HG02885 (cell line): ENCODE results near the gene CD82.

Experiments
- ATAC-seq: cut with Tn5 transposase; IDR thresholded peaks from one replicate; pipeline ENCODE4 v1.9.1; 2021; ENCODE audit warnings: mild to moderate bottlenecking; ENCODE audit not compliant: unreplicated experiment, poor library complexity

CD82 gene, protein sequence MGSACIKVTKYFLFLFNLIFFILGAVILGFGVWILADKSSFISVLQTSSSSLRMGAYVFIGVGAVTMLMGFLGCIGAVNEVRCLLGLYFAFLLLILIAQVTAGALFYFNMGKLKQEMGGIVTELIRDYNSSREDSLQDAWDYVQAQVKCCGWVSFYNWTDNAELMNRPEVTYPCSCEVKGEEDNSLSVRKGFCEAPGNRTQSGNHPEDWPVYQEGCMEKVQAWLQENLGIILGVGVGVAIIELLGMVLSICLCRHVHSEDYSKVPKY

DNA sequence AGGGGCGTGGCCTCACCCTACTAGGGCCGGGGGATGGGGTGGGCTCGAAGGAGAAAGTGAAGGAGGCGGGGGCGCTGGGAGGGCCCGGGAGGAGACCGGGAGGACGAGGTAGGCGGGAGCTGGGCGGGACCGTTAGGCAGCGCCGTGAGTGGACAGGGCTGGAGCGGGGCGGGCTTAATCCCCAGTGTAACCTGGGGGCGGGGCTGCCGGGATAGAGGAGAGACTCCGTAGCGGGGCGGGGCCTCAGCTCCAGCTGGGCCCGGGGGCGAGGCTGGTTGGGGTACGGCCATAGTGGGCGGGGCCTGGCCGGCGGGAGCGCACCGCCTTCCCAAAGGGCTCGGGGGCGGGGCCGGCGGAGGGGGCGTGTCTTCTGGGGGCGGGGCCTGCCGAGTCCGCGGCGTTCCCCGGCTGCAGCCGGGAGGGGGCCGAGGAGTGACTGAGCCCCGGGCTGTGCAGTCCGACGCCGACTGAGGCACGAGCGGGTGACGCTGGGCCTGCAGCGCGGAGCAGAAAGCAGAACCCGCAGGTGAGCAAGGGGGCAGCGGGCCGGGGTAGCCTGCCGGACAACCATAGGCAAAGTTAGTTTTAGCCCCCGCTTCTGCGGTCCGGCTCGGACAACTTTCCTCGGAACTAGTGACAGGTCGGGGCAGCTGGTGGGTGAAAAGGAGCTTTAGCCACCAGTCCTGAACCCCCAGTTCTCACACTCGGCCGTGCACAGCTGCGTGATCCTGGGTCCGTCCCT is at the start of gene CD82:
TSS of gene CD82 (plus strand) at position 453 of the 742 bp plus-strand sequence. CDS start 29,000 bp downstream, outside the sequence.
- peak; percentile 83 for ATAC-seq

- no peak for ATAC-seq
Observed at GRCh38 chr11:44516688-44517507, 48.6 kb upstream of the CD82 start.

GRCh38 chr11:44517541-44517940 is 47.9 kb upstream of the CD82 start:
- no peak for ATAC-seq

DNA sequence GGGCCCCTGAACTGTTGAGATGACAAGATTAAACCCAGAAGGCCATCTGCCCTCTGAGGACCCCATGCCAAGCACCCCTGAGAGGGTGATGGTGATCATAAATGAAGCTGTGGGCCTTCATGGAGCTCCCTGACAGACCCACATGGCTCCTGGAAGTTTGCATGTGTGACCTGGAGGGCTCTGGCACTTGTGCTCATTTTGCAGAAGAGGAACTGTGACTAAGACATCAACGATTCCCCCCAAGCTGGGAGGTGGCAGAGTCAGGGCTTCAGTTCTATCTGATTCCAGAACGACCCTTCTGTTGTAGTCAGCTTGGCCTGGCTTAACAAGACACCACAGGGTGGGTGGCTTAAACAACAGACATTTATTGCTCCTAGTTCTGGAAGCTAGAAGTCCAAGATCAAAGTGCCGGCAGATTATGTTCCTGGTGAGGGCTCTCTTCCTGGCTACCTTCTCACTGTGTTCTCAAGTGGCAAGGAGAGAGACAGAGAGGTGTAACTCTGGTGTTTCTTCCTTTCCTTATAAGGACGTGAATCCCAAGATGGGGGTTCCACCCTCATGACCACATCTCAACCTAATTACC is 46.4 kb upstream of the CD82 start:
- no peak for ATAC-seq

GRCh38 chr11:44519989-44520737 is 45.3 kb upstream of the CD82 start:
- ATAC-seq: no peak

- no peak for ATAC-seq
Observed at GRCh38 chr11:44521148-44521547, 44.3 kb upstream of the CD82 start.

- ATAC-seq: no peak
Observed at GRCh38 chr11:44522294-44522693, 43.2 kb upstream of the CD82 start.

- no peak for ATAC-seq
Observed at GRCh38 chr11:44524346-44524745, 41.1 kb upstream of the CD82 start.

DNA sequence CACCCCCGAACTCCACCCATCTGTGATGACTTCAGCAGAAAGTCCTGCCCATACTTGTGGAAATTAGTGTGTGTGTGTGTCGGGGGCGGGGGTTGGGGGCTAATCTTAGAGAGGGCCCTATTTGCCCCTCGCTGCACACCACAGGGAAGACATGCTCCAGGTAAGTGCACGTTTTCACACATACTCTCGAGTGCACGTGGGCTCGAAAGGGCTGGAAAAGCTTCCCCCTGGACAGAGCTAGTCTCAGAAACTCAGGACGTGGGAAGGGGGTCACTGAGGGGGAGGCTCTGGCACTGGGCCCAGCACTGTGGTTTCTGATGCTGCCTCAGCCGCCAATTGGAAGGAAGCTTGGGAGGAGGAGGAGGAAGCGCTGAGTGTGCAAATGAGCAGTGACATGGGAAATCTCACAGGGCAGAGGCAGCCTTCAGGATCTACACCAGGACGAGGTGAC is 40.7 kb upstream of the CD82 start:
- ATAC-seq: no peak

DNA sequence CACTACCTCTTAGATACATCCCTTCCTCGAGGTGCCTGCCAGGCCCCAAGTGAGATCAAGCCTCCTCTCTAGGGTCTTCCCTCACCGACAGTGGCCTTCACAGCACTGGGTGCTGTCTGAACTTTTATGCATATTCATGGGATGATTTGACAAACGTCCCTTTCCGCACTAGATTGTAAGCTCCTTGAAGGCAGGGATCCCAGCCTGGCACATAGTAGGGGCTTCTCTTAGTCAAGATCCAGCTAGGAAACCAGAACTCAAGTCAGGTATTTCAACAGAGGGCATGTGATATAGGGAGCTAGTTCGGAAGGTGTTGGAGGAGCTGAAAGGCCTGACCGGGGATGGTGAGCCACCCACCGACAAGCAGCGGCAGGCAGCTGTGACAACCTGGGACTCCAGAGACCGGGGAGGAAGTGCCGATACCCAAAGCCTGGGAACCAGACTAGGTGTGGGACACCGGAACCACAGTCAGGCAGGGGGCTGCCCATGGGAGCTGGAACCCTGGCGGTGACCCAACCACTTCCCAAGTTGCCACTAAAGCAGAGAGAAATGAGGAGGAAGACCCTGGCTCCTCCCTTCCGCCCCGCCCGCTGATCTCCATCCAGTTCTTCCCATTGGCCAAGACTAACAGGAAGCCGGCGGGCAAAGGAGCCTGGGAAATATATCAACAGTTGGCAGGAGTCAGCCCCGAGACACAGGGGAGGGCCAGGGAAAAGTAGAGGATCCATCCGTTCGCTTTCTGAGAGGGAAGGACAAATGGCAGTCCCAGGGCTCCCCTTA is 39.8 kb upstream of the CD82 start:
- no peak for ATAC-seq

DNA sequence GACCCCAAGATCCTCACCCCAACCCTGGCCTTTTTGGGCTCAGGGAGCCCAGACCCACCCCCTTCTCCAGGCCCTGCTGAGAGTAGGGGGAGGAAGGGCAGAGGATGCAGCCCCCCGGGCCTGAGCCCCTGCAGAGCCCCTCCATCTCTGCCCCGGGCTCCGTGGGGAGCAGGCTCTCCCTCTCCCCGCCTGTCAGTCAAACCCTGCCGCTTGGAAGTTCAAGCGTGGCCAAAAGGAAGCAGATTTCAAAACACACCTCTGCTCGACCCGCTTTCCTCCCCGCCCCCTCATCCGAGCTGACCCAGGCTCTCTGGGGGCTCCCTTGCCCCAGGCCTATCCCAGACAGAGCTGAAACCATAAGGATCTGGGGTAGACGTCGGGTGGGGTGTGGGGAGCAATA is 39.0 kb upstream of the CD82 start:
- no peak for ATAC-seq

DNA sequence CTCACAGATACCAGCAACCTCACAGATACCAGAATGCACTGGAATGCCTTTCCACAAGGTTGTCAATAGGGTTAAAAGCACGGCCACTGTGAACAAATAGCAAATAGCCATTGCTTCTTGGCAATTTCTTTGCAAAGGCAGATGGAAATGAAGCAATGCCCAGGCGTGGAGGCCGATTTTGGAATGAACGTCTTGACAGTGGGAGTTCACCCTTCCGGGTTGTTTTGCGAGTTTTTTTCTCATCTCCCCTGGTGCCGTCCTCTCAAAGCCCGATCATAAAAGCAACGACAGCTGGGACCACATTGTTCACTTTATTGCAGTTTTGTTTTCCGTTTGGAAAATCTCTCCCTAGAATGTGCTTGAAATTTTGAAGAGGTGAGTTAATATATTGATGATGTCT is 38.0 kb upstream of the CD82 start:
- ATAC-seq: no peak

DNA sequence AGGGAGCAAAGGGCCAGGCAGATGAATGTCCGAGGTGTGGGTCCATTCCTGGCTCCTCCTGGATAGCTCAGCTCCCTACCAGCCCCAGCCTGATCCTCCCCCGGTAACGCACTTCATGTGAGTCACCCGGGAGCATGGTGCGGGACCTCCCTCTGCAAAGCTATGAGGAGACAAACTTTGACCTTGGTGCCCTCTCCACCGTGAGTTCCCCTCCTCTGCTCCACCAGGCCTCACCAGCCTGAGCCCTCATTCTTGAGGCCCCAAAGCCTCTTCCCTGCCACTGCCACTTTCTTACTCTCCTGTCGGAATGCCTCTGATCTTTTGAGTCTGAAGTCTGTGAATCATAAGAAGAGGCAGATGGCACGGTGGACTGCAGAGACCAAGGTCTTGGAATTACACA is 37.4 kb upstream of the CD82 start:
- ATAC-seq: no peak

- no peak for ATAC-seq
Observed at GRCh38 chr11:44528581-44528980, 36.9 kb upstream of the CD82 start.

DNA sequence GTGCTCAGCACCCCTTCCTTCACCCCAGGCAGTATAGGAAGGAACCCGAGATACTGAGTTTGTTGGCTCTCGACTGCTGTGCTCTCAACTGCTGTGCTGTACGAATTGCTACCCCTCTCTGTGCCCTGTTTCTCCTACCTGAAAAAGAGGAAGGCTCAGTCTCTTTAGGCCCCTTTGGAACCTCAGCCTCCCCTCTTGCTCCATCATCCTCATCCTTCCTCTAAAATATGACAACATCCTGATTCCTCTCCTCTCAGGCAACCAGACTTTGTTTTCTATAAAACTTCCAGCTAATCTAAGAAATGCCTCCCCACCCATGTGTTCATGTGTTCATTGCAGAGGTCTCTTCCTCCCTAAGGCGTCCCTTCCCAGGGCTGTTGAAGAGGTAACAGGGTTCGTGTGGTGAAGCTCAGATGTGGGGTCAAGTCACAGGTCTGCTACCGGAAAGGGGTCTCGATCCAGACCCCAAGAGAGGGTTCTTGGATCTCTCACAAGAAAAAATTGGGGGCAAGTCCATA is 35.5 kb upstream of the CD82 start:
- no peak for ATAC-seq

DNA sequence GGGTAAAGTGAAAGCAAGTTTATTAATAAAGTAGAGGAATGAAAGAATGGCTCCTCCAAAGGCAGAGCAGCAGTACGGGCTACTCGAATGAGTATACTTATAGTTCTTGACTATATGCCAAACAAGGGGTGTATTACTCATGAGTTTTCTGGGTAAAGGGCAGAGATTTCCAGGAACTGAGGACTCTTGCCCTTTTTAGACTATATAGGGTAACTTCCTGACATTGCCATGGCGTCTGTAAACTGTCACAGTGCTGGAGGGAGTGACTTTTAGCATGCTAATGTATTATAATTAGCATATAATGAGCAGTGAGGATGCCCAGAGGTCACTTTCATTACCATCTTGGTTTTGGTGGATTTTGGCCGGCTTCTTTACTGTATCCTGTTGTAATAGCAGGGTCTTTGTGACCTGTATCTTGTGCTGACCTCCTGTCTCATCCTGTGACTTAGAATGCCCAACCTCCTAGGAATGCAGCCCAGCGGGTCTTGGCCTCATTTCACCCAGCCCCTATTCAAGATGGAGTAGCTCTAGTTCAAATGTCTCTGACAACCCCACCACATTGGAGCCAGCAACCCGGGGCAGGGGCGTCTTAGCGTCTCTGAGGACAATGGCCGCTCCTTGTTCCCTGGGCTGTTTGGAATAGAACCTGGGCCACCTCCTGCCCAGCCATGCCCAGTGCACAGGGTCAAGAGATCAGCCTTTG is 34.9 kb upstream of the CD82 start:
- no peak for ATAC-seq

GRCh38 chr11:44531116-44531504 is 34.4 kb upstream of the CD82 start:
- ATAC-seq: no peak

- no peak for ATAC-seq
Observed at GRCh38 chr11:44531636-44532035, 33.8 kb upstream of the CD82 start.
